HUES64 (cell line): ENCODE data around the gene KLF13.

Experiments used
- H3K27ac ChIP-seq: 2 replicates; pipeline ENCODE4 v1.7.0; 2013; ENCODE audit warnings: low read depth, low read length, inconsistent platforms
- H3K27me3 ChIP-seq: 2 replicates; pipeline ENCODE4 v1.6.1; 2013; ENCODE audit warnings: mild to moderate bottlenecking, low read length; ENCODE audit not compliant: insufficient read depth
- H3K36me3 ChIP-seq: 2 replicates; pipeline ENCODE4 v1.6.1; 2013; ENCODE audit warnings: mild to moderate bottlenecking, low read length; ENCODE audit not compliant: insufficient read depth
- H3K4me1 ChIP-seq: 2 replicates; pipeline ENCODE4 v1.6.1; 2013; ENCODE audit warnings: mild to moderate bottlenecking, low read length, moderate library complexity; ENCODE audit not compliant: insufficient read depth
- H3K4me3 ChIP-seq: 2 replicates; pipeline ENCODE4 v1.5.1; 2013; ENCODE audit warnings: mild to moderate bottlenecking, low read length, moderate library complexity
- H3K9ac ChIP-seq: 2 replicates; pipeline ENCODE4 v1.6.1; 2013; ENCODE audit warnings: mild to moderate bottlenecking, low read depth, low read length
- H3K9me3 ChIP-seq: 2 replicates; pipeline ENCODE4 v1.6.1; 2013; ENCODE audit warnings: low read depth, low read length; ENCODE audit not compliant: insufficient read depth
- WGBS: fragments of 150-250, 120-280 bp; methylation state at CpG from one replicate; pipeline ENCODE4 v1.1.7; 2013; ENCODE audit warnings: missing lambda C conversion rate; 5-methylcytosine and 5-hydroxymethylcytosine counted together

The KLF13 gene

DNA sequence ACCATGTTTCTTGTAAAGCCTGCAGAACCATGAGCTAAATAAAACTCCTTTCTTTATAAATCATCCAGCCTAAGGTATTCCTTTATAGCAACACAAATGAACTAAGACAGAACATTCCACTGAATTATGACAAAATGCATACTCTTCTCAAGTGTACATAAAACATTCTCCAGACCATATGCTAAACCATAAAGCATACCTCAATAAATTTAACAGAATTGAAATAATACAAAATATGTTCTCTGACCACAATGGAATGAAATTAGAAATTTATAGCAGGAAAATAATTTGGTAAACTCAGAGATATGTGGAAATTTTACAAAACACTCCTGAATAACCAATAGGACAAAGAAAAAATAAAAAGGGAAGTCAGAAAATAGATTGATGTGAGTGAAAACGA is 88.6 kb downstream of the KLF13 start:
- Histone ChIP-seq H3K4me1 (peaks cover 4% of the 10 kb centered on the region; the same call in 1 of the 2 replicates), H3K4me3 (no peak overlapping the region), H3K36me3 (no peaks in the 10 kb centered on the region), H3K9ac (no peak overlapping the region), H3K27me3 (no peaks in the 10 kb centered on the region), H3K27ac (no peak overlapping the region), H3K9me3 (peaks cover 2% of the 10 kb centered on the region; the same call in 1 of the 2 replicates)
- 93% methylated on average over 1 of the region's 1 CpG for WGBS

DNA sequence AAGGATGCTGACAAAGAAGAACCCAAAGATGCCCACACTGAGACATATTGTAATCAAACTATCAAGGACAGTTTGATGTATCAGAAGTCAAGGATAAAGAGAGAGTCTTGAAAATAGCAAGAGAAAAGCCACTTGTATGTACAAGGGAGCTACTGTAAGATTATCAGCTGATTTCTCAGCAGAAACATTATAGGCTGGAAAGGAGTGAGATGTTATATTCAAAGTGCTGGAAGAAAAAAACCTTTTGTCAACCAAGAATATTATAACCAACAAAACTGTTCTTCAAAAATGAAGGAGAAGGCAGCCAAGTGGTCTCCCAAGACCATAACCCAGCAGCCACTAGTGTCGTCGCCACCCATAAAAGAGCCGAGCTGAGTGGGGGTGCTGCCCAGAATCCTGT is 93.2 kb downstream of the KLF13 start:
- no peaks in the 10 kb centered on the region for H3K36me3 ChIP-seq
- H3K27ac ChIP-seq, result no peak overlapping the region
- H3K9me3 ChIP-seq, result peaks cover 7% of the 10 kb centered on the region; the same call in 1 of the 2 replicates
- H3K27me3 ChIP-seq, result no peaks in the 10 kb centered on the region
- WGBS, result 96% methylated on average over 3 of the region's 3 CpGs
- no peak overlapping the region for H3K4me3 ChIP-seq
- H3K4me1 ChIP-seq, result no peaks in the 10 kb centered on the region
- H3K9ac ChIP-seq, result no peak overlapping the region

DNA sequence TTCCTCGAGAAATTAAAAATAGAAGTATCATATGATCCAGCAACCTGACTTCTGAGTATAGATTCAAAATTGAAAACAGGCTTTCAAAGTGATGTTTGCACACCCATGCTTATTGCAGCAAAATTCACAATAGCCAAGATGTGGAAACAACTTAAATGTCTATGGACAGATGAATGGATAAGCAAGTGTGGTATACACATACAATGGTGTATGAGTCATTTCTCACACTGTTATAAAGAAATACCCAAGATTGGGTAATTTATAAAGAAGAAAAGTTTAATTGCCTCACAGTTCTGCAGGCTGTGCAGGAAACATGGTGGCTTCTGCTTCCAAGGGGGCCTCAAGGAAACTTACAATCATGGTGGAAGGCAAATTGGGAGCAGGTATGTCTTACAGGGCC is 100.8 kb downstream of the KLF13 start:
- H3K9me3 ChIP-seq, result no peaks in the 10 kb centered on the region
- no peaks in the 10 kb centered on the region for H3K4me1 ChIP-seq
- WGBS, result 100% methylated on average over 1 of the region's 1 CpG
- no peak overlapping the region for H3K9ac ChIP-seq
- H3K36me3 ChIP-seq, result no peaks in the 10 kb centered on the region
- no peaks in the 10 kb centered on the region for H3K27me3 ChIP-seq
- H3K4me3 ChIP-seq, result no peak overlapping the region
- no peak overlapping the region for H3K27ac ChIP-seq
